Activated naive CD8-positive, alpha-beta T cell treated with anti-CD3 and anti-CD28 coated beads, Interleukin-2, amount 50 U/mL, for 24 hours (primary cell): ENCODE data around the gene GNG4.
"Not testable (repeated sequence)": the region's sequence is repeated elsewhere in the genome, so short reads cannot be mapped to it uniquely, and the experiment has no call there.

ENCODE experiments used
- ATAC-seq: fragments of 150-1000 bp; cut with Tn5 transposase; one replicate; pipeline ENCODE4 v1.10.0; 2021
- DNase-seq: peaks from one replicate; pipeline ENCODE4 v3.0.0; 2021
- H3K27ac Mint-ChIP-seq: one replicate; pipeline ENCODE4 v1.8.0; 2021; ENCODE audit warnings: mild to moderate bottlenecking, mixed read lengths
- H3K27me3 Mint-ChIP-seq: one replicate; pipeline ENCODE4 v1.8.0; 2021; ENCODE audit warnings: mixed read lengths
- H3K36me3 Mint-ChIP-seq: one replicate; pipeline ENCODE4 v1.8.0; 2021; ENCODE audit warnings: low read depth, mixed read lengths
- H3K4me1 Mint-ChIP-seq: one replicate; pipeline ENCODE4 v1.8.0; 2021; ENCODE audit warnings: mixed read lengths
- H3K4me3 Mint-ChIP-seq: one replicate; pipeline ENCODE4 v1.8.0; 2021; ENCODE audit warnings: mild to moderate bottlenecking, moderate library complexity, mixed read lengths
- H3K9me3 Mint-ChIP-seq: one replicate; pipeline ENCODE4 v1.8.0; 2021; ENCODE audit warnings: mixed read lengths

GNG4 gene

DNA sequence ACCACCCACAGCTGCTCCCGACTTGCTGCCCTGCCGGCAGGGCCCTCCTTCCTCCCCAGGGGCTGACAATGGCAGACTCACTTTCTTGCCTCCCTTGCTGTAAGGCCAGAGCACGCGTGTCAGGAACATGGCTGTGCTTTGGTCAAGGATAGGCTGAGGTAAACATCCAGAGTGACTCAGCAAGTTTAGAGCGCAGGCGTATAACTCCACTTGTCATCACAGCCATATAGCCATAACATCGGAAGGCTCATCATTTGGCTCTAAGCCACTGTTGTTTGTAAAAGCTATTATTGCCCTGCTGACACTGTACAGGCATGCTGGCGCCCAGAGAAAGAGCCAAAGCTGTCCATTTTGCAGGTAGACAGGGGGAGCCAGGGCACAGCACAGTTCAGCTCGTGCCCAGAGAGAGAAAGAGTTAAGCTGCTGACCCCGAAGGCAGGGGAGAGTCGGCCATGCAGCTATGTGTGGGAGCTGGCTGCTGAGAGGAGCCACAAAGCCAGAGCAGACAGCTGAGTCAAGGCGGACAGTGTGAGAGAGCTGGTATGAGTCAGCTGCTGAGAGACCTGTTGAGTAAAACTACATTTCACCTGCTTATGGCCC is 60.6 kb downstream of the GNG4 start:
- DNase-seq (no peak), ATAC-seq (no peak)
- Mint-ChIP-seq H3K9me3 (peaks cover 17% of the 10 kb centered on the region), H3K27me3 (peaks cover 29% of the 10 kb centered on the region), H3K27ac (no peak overlapping the region), H3K4me3 (no peak overlapping the region), H3K4me1 (peaks cover 6% of the 10 kb centered on the region), H3K36me3 (no peaks in the 10 kb centered on the region)

DNA sequence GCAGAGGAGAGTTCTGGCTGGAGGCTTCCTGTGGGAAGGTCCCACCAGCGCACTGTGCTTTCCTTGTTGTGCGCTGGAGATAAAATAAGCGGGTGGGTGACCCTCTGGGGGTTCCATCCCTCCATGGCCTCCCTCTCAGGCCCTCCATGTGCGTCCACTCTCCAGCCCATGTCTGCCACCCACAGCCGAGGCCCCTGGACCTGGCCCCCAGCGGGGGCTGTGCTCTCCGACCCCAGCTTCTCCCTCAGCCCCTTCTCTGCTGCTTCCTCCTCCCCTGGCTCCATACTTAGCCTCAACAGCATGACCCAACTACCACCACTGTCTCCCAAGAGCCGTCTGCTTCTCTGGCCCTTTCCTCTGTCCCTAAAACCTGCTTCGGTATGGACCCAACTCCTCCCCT is 61.4 kb downstream of the GNG4 start:
- Mint-ChIP-seq H3K36me3 (no peaks in the 10 kb centered on the region), H3K4me1 (no peaks in the 10 kb centered on the region), H3K27ac (no peak overlapping the region), H3K4me3 (no peak overlapping the region), H3K9me3 (peaks cover 17% of the 10 kb centered on the region), H3K27me3 (peaks cover 25% of the 10 kb centered on the region)
- DNase-seq = no peak
- no peak for ATAC-seq

- ATAC-seq (no peak), DNase-seq (no peak)
- Mint-ChIP-seq H3K27ac (no peak overlapping the region), H3K36me3 (no peaks in the 10 kb centered on the region), H3K4me3 (no peak overlapping the region), H3K4me1 (no peaks in the 10 kb centered on the region), H3K27me3 (peaks cover 19% of the 10 kb centered on the region), H3K9me3 (peaks cover 17% of the 10 kb centered on the region)
Measured at GRCh38 chr1:235586992-235587391, 62.6 kb downstream of the GNG4 start.

- DNase-seq = no peak
- H3K4me3 Mint-ChIP-seq = no peak overlapping the region
- no peaks in the 10 kb centered on the region for H3K4me1 Mint-ChIP-seq
- H3K9me3 Mint-ChIP-seq = peaks cover 17% of the 10 kb centered on the region
- no peak overlapping the region for H3K27ac Mint-ChIP-seq
- H3K27me3 Mint-ChIP-seq = peaks cover 14% of the 10 kb centered on the region
- ATAC-seq = no peak
- no peaks in the 10 kb centered on the region for H3K36me3 Mint-ChIP-seq
Measured at GRCh38 chr1:235586413-235586812, 63.2 kb downstream of the GNG4 start.

- Mint-ChIP-seq H3K27me3 (peaks cover 11% of the 10 kb centered on the region), H3K4me1 (no peaks in the 10 kb centered on the region), H3K4me3 (no peak overlapping the region), H3K9me3 (peaks cover 17% of the 10 kb centered on the region), H3K27ac (no peak overlapping the region), H3K36me3 (no peaks in the 10 kb centered on the region)
- ATAC-seq = no peak
- DNase-seq = no peak
Measured at GRCh38 chr1:235584973-235585372, 64.6 kb downstream of the GNG4 start.

DNA sequence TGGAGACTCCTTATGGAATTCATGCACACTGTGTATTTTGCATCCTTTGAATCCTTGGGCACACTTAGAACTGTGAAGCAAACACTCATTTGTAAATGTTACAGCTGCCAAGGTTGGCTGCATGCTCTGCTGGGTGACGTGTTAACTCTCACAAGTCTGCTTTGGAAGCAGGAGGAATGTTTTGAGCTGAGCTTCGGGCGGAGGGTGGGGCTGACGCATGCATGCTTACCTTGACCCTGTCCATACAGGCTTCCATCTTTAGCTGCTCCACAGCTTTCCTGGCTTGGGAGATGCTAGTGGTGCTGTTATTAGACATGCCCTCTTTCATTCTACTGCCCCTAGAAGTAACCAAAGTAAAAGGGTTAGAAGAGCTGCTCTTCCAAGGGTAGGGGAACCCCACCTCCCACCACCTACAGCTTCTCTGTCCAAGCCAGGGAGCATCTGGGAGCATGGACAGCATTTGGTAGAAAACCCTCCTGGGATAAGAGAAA is 66.0 kb downstream of the GNG4 start:
- Mint-ChIP-seq H3K9me3 (peaks cover 7% of the 10 kb centered on the region), H3K27ac (no peak overlapping the region), H3K36me3 (no peaks in the 10 kb centered on the region), H3K4me3 (no peak overlapping the region), H3K27me3 (peaks cover 11% of the 10 kb centered on the region), H3K4me1 (no peaks in the 10 kb centered on the region)
- DNase-seq (no peak), ATAC-seq (no peak)

- Mint-ChIP-seq H3K36me3 (no peaks in the 10 kb centered on the region), H3K27me3 (peaks cover 9% of the 10 kb centered on the region), H3K27ac (no peak overlapping the region), H3K4me3 (no peak overlapping the region), H3K9me3 (peaks cover 3% of the 10 kb centered on the region), H3K4me1 (no peaks in the 10 kb centered on the region)
- DNase-seq (no peak), ATAC-seq (no peak)
Measured at GRCh38 chr1:235582130-235582529, 67.5 kb downstream of the GNG4 start.

- ATAC-seq = no peak
- DNase-seq = no peak
- Mint-ChIP-seq H3K4me3 (no peak overlapping the region), H3K36me3 (no peaks in the 10 kb centered on the region), H3K27me3 (peaks cover 3% of the 10 kb centered on the region), H3K4me1 (no peaks in the 10 kb centered on the region), H3K9me3 (peaks cover 3% of the 10 kb centered on the region), H3K27ac (no peak overlapping the region)
Measured at GRCh38 chr1:235579891-235580290, 69.7 kb downstream of the GNG4 start.

GRCh38 chr1:235575597-235575996 is 74.0 kb downstream of the GNG4 start:
- no peaks in the 10 kb centered on the region for H3K4me1 Mint-ChIP-seq
- H3K9me3 Mint-ChIP-seq = peaks cover 3% of the 10 kb centered on the region
- DNase-seq (no peak), ATAC-seq (no peak)
- no peaks in the 10 kb centered on the region for H3K27me3 Mint-ChIP-seq
- no peak overlapping the region for H3K27ac Mint-ChIP-seq
- H3K36me3 Mint-ChIP-seq = no peaks in the 10 kb centered on the region
- H3K4me3 Mint-ChIP-seq = no peak overlapping the region

DNA sequence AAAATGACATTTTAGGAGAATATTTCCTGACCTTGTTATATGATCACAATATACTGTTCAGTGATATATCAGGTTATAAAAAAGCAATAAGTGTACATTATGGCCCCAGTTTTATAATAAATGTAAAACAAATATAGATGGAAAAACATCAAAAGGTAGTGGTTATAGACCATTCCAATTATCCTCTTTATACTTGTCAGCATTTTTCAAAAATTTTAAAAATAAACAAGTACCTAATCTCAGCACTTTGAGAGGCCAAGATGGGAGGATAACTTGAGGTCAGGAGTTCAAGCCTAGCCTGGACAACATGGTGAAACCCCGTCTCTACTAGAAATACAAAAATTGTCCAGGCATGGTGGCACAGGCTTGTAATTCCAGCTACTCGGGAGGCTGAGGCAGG is 75.7 kb downstream of the GNG4 start:
- no peaks in the 10 kb centered on the region for H3K4me1 Mint-ChIP-seq
- H3K27me3 Mint-ChIP-seq = no peaks in the 10 kb centered on the region
- H3K9me3 Mint-ChIP-seq = no peaks in the 10 kb centered on the region
- H3K27ac Mint-ChIP-seq = no peak overlapping the region
- ATAC-seq (no peak), DNase-seq (no peak)
- no peak overlapping the region for H3K4me3 Mint-ChIP-seq
- H3K36me3 Mint-ChIP-seq = no peaks in the 10 kb centered on the region

GRCh38 chr1:235572971-235573370 is 76.6 kb downstream of the GNG4 start:
- not testable (repeated sequence) for H3K27ac Mint-ChIP-seq, H3K27me3 Mint-ChIP-seq, H3K36me3 Mint-ChIP-seq, ATAC-seq, DNase-seq, H3K4me1 Mint-ChIP-seq, H3K4me3 Mint-ChIP-seq, H3K9me3 Mint-ChIP-seq

- Mint-ChIP-seq H3K4me3 (no peak overlapping the region), H3K27me3 (no peaks in the 10 kb centered on the region), H3K36me3 (no peaks in the 10 kb centered on the region), H3K4me1 (peaks cover 11% of the 10 kb centered on the region), H3K27ac (no peak overlapping the region), H3K9me3 (no peaks in the 10 kb centered on the region)
- ATAC-seq = no peak
- DNase-seq = no peak
Measured at GRCh38 chr1:235571482-235571881, 78.1 kb downstream of the GNG4 start.

GRCh38 chr1:235567812-235568503 is 81.6 kb downstream of the GNG4 start:
- ATAC-seq = no peak
- Mint-ChIP-seq H3K4me3 (no peak overlapping the region), H3K9me3 (no peaks in the 10 kb centered on the region)

GRCh38 chr1:235566084-235566483 is 83.5 kb downstream of the GNG4 start:
- DNase-seq = no peak
- H3K4me3 Mint-ChIP-seq = no peak overlapping the region

More at GRCh38 chr1:235567812-235568503, 81.6 kb downstream of the GNG4 start:
- no peak for DNase-seq
- Mint-ChIP-seq H3K4me1 (peaks cover 11% of the 10 kb centered on the region), H3K36me3 (no peaks in the 10 kb centered on the region), H3K27me3 (peaks cover 4% of the 10 kb centered on the region), H3K27ac (no peak overlapping the region)

GRCh38 chr1:235563513-235564061 is 86.0 kb downstream of the GNG4 start:
- H3K27ac Mint-ChIP-seq = no peak overlapping the region
- no peaks in the 10 kb centered on the region for H3K9me3 Mint-ChIP-seq
- H3K4me3 Mint-ChIP-seq = no peak overlapping the region
- H3K36me3 Mint-ChIP-seq = no peaks in the 10 kb centered on the region
- H3K27me3 Mint-ChIP-seq = peaks cover 4% of the 10 kb centered on the region
- H3K4me1 Mint-ChIP-seq = peaks cover 11% of the 10 kb centered on the region
- ATAC-seq = no peak
- no peak for DNase-seq

More at GRCh38 chr1:235566084-235566483, 83.5 kb downstream of the GNG4 start:
- no peak for ATAC-seq
- Mint-ChIP-seq H3K9me3 (no peaks in the 10 kb centered on the region), H3K36me3 (no peaks in the 10 kb centered on the region), H3K27ac (no peak overlapping the region), H3K4me1 (peaks cover 11% of the 10 kb centered on the region), H3K27me3 (peaks cover 4% of the 10 kb centered on the region)
